NCI-H345 (cell line): Measurements from ENCODE around the gene ZFAND2B.
"Not testable (repeated sequence)": the region's sequence is repeated elsewhere in the genome, so short reads cannot be mapped to it uniquely, and the experiment has no call there.

ENCODE experiments used
- DNase-seq: peaks from one replicate; lab custom pipeline; 2025; lab: John Stamatoyannopoulos, UW

Gene ZFAND2B

GRCh38 chr2:219175928-219176817 lies 30.4 kb upstream of the ZFAND2B start:
- DNase-seq = peak; percentile 59

- peak; percentile 88 for DNase-seq
Observed at GRCh38 chr2:219176818-219177551, 29.6 kb upstream of the ZFAND2B start, which contains the start of gene CNPPD1. Gene CNPPD1 (minus strand): TSS chr2:219176925. CDS start chr2:219176828, 97 bp downstream.

GRCh38 chr2:219177552-219178376 lies 28.8 kb upstream of the ZFAND2B start, which contains the start of gene RETREG2:
Gene RETREG2 (plus strand): TSS chr2:219178275. CDS start chr2:219178353, 78 bp downstream.
- DNase-seq = peak; percentile 88

- DNase-seq = peak; percentile 36
Observed at GRCh38 chr2:219178377-219179175, 28.0 kb upstream of the ZFAND2B start.

- no peak for DNase-seq
Observed at GRCh38 chr2:219179601-219180465, 26.7 kb upstream of the ZFAND2B start.

GRCh38 chr2:219180961-219181360 lies 25.6 kb upstream of the ZFAND2B start:
- DNase-seq = no peak

- no peak for DNase-seq
Observed at GRCh38 chr2:219181531-219181930, 25.1 kb upstream of the ZFAND2B start.

GRCh38 chr2:219182331-219183150 lies 24.0 kb upstream of the ZFAND2B start:
- DNase-seq = no peak

GRCh38 chr2:219183151-219183772 lies 23.3 kb upstream of the ZFAND2B start:
- DNase-seq = no peak

- no peak for DNase-seq
Observed at GRCh38 chr2:219184121-219184520, 22.5 kb upstream of the ZFAND2B start.

GRCh38 chr2:219186754-219187456 lies 19.7 kb upstream of the ZFAND2B start:
- no peak for DNase-seq

GRCh38 chr2:219197388-219197787 lies 9.2 kb upstream of the ZFAND2B start:
- DNase-seq = no peak

GRCh38 chr2:219198974-219199373 lies 7.6 kb upstream of the ZFAND2B start:
- DNase-seq = no peak

GRCh38 chr2:219199470-219200211 lies 6.9 kb upstream of the ZFAND2B start:
- no peak for DNase-seq

- not testable (repeated sequence) for DNase-seq
Observed at GRCh38 chr2:219200502-219201326, 5.9 kb upstream of the ZFAND2B start.

- DNase-seq = not testable (repeated sequence)
Observed at GRCh38 chr2:219201331-219201730, 5.3 kb upstream of the ZFAND2B start.
